ENCODE results near the gene CXCR5.
"Not testable (repeated sequence)": the region's sequence is repeated elsewhere in the genome, so short reads cannot be mapped to it uniquely, and the experiment has no call there.

Gene CXCR5

GRCh38 chr11:118883368-118884071, at the start of gene CXCR5:
Gene CXCR5, plus strand, starts transcription at chr11:118883892. Its CDS starts 50 bp downstream, at chr11:118883942.
- no peak for DNase-seq

GRCh38 chr11:118834427-118835028, 49.2 kb upstream of the CXCR5 start:
- no peak for DNase-seq

GRCh38 chr11:118837868-118838267, 45.8 kb upstream of the CXCR5 start:
- no peak for DNase-seq

GRCh38 chr11:118838905-118839553, 44.7 kb upstream of the CXCR5 start:
- DNase-seq = no peak

- DNase-seq = no peak
Measured at GRCh38 chr11:118841469-118842242, 42.0 kb upstream of the CXCR5 start.

GRCh38 chr11:118842369-118842768, 41.3 kb upstream of the CXCR5 start:
- DNase-seq = no peak

- DNase-seq = not testable (repeated sequence)
Measured at GRCh38 chr11:118842843-118843242, 40.8 kb upstream of the CXCR5 start.

- DNase-seq = no peak
Measured at GRCh38 chr11:118843565-118843964, 40.1 kb upstream of the CXCR5 start.

- DNase-seq = no peak
Measured at GRCh38 chr11:118845369-118845768, 38.3 kb upstream of the CXCR5 start.

GRCh38 chr11:118846181-118846935, 37.3 kb upstream of the CXCR5 start:
- DNase-seq = no peak

GRCh38 chr11:118849825-118850224, 33.9 kb upstream of the CXCR5 start:
- DNase-seq = no peak

- DNase-seq = no peak
Measured at GRCh38 chr11:118851970-118852369, 31.7 kb upstream of the CXCR5 start.

GRCh38 chr11:118853678-118854077, 30.0 kb upstream of the CXCR5 start:
- DNase-seq = no peak

- no peak for DNase-seq
Measured at GRCh38 chr11:118856314-118856713, 27.4 kb upstream of the CXCR5 start.

- no peak for DNase-seq
Measured at GRCh38 chr11:118857385-118857784, 26.3 kb upstream of the CXCR5 start.

GRCh38 chr11:118859973-118860372, 23.7 kb upstream of the CXCR5 start:
- DNase-seq = no peak

- no peak for DNase-seq
Measured at GRCh38 chr11:118868659-118869058, 15.0 kb upstream of the CXCR5 start.

- DNase-seq = no peak
Measured at GRCh38 chr11:118870396-118871343, 13.0 kb upstream of the CXCR5 start.

GRCh38 chr11:118872403-118872821, 11.3 kb upstream of the CXCR5 start:
- DNase-seq = no peak

- DNase-seq = no peak
Measured at GRCh38 chr11:118873804-118874203, 9.9 kb upstream of the CXCR5 start.

- no peak for DNase-seq
Measured at GRCh38 chr11:118876286-118876685, 7.4 kb upstream of the CXCR5 start.
